ENCODE measurements around the gene NDST1.

- TF ChIP-seq CTCF (IDR thresholded peaks at IDR 0.05): no peak
- TF ChIP-seq POLR2A (IDR thresholded peaks at IDR 0.05): no peak
Measured at GRCh38 chr5:150517272-150518152, 9.6 kb downstream of the NDST1 start.
